Activated CD4-positive, alpha-beta T cell treated with anti-CD3 and anti-CD28 coated beads, Interleukin-10, Interleukin-2, amounts not matched to agents 100 ng/mL and 50 ng/mL, durations not matched to agents 16 hours and 8 hours (primary cell): ENCODE measurements around the gene TMEM183A.
"Not testable (repeated sequence)": the region's sequence is repeated elsewhere in the genome, so short reads cannot be mapped to it uniquely, and the experiment has no call there.

Source experiments
- DNase-seq: peaks from one replicate; pipeline ENCODE4 v3.0.0-alpha.2; 2020

The TMEM183A gene

GRCh38 chr1:202987922-202988583, 19.1 kb upstream of the TMEM183A start:
- DNase-seq = no peak

DNA sequence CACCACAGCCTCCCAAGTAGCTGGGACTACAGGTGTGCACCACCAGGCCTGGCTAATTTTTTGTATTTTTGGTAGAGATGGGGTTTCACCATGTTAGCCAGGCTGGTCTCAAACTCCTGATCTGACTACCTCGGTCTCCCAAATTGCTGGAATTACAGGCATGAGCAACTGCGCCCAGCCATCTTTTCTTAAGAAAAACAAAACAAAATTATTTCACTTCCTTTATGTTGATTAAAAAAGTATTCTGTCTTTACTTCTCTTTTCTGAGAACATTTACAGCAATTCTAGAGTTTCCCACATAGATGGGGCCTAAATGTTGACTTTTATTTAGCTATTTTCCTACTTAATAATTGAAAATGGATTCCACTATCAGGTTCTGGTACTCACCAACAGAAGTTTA, 17.3 kb upstream of the TMEM183A start:
- DNase-seq = no peak

DNA sequence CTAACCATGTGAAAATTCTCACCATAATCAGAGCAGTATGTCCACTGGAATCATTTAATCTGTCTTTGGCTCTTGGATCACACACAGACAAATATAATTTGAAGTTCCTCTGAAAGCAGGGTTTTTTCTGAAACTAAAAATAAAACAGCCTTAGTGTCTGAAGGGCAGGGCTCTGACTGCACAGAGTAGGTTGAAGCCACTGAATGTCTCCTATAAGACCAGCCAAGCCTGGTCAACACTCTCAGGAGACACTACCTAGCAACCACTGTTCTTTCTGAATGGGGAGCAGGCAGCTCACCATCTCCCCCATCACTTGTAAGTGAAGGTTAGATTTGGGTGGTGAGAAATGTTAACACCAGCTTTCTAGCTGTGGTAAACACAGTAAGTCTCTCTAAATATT, 16.1 kb upstream of the TMEM183A start:
- no peak for DNase-seq

GRCh38 chr1:202994756-202995155, 12.4 kb upstream of the TMEM183A start:
- no peak for DNase-seq

DNA sequence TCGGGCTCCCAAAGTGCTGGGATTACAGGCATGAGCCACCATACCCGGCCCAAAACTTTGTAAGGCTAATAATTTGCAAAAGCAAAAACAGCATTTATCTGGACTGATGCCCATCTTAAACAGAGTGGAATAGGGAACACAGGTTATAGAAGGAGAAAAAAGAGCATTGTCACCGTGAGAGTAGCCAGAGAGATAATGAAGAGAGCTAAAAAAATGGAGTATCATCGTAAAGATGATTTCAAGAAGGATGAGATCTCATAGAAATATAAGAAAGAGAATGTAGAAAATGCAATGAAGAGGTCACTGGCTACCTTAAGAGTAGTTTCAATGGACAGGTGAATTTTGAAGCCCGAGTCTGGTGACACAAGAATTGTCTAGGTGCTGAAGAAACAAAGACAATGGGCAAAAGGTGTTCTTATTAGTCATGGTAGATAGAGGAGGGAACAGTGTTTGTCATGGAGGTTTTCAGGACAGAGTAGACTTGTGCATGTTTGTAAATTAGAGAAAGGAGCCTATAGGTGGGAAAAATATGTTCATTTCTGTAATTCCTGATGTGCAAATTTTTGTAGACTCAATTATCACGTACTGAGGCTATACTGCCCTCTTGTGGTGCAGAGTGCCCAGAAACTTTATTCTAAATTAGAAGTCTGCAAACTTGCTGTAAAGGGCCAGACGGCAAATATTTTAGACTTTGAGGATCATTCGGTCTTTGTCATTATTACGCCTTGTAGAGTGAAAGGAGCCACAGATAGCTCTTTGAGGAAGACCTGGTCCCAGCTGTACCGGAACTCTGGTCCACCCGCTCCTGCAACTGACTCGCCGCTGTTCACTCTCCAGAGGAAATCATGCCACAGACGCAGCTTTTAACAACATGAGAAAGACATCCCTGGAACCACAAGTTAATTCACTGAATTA, 8.1 kb upstream of the TMEM183A start:
- peak; percentile 67 for DNase-seq

DNA sequence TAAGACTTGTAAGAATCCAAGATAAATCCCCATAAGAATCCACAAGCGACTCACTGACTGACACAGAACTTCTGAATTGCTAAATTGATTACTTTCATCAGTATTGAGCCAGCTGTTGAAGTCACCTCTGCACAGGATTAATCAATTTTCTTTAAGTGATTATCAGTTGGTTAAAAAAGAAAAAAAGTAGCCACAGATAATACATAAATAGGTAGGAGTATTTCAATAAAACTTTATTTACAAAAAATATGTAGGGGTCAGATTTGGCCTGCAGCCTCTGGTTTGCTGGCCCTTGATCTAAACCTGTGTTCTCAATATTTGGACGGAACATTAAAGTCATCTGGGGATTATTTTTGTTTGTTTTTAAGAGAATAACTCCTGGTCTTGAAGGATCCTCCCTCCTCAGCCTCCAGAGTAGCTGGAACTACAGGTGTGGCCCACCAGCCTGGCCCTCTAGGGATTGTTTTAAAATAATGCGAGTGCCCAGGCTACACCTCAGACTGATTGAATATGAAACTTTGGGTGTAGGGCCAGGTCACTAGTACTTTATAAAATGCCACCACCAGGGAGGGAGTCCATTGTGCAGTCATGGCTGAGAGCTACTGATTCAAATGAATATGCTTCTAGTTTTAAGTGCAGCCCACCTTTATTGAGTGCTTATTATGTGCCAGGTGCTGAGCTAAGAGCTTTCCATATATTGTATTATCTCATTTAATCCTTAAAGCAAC, 6.8 kb upstream of the TMEM183A start:
- DNase-seq = no peak

- no peak for DNase-seq
Observed at GRCh38 chr1:203001986-203002385, 5.2 kb upstream of the TMEM183A start.

DNA sequence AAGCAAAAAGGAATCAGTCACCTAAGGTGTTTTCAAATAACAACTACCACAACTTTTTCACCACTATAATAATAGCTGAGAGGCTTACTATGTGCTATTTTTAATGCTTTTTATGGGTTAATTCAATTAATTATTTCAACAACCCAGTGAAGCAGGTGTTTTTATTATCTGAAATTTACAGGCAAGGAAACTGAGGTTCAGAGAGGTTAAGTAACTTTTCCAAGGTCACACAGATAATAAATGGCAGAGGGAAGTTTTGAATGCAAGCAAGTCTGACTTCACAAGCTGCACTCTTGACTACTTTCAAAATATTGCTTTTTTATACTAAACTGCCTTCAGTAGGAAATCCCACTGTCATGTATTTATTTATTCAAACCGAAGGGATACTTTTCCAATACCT, 4.2 kb upstream of the TMEM183A start:
- DNase-seq = no peak

DNA sequence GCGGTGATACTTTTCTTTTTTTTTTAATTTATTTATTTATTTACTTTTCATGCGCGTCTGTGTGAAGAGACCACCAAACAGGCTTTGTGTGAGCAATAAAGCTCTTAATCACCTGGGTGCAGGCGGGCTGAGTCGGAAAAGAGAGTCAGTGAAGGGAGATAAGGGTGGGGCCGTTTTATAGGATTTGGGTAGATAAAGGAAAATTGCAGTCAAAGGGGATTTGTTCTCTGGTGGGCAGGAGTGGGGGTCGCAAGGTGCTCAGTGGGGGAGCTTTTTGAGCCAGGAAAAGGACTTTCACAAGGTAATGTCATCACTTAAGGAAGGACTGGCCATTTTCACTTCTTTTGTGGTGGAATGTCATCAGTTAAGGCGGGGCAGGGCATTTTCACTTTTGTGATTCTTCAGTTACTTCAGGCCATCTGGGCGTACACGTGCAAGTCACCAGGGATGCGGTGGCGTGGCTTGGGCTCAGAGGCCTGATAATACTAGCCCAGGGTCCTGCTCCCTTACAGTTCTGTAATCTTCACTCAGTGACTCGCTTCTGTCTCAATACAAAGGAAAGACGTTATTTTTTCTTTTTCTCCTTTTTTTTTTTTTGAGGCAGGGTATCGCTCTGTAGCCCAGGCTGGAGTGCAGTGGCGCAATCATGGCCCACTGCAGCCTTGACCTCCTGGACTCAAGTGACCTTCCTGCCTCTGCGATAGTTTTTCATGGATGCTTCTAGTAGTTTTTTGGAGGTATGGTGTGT, 1.6 kb upstream of the TMEM183A start:
- DNase-seq = not testable (repeated sequence)

DNA sequence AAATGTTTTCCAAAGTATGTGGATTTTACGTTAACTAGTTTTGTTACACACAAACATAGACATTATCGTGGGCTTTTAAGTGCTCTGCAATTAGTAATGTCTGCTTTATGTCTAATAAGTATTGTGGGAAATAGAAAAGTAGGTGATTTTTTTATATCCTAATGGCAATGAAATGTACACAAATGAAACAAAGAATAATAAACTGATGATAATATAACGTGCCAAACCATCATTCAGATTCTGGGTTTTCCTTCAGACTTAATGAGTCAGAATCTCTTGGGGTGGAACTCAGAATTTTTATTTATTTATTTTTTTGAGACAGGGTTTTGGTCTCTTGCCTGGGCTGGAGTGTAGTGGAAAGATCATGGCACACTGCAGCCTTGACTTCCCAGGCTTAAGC, 2.0 kb downstream of the TMEM183A start:
- DNase-seq = no peak

- no peak for DNase-seq
Observed at GRCh38 chr1:203011582-203011981, 4.4 kb downstream of the TMEM183A start.

GRCh38 chr1:203017061-203017460, 9.9 kb downstream of the TMEM183A start:
- DNase-seq = no peak

- no peak for DNase-seq
Observed at GRCh38 chr1:203017692-203018091, 10.5 kb downstream of the TMEM183A start.

DNA sequence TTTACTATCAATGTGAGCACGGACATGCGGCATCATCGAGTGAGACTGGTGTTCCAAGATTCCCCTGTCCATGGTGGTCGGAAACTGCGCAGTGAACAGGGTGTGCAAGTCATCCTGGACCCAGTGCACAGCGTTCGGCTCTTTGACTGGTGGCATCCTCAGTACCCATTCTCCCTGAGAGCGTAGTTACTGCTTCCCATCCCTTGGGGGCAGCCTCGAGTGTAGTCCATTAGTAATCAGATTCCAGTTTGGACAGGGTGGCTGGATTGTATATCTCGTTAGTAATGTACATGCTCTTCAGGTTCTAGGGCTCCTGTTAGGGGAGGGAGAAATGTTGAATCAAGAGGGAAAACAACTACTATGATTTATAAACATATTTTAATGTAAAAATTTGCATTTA, 15.7 kb downstream of the TMEM183A start:
- not testable (repeated sequence) for DNase-seq

GRCh38 chr1:203025686-203026030, 18.5 kb downstream of the TMEM183A start:
- no peak for DNase-seq

- DNase-seq = peak; percentile 91
Observed at GRCh38 chr1:203026031-203026665, 19.0 kb downstream of the TMEM183A start, which contains the start of gene PPFIA4. Gene PPFIA4 (plus strand): TSS chr1:203026491. CDS start chr1:203039009, 12,518 bp downstream.

- DNase-seq = no peak
Observed at GRCh38 chr1:203026666-203027663, 19.8 kb downstream of the TMEM183A start.

DNA sequence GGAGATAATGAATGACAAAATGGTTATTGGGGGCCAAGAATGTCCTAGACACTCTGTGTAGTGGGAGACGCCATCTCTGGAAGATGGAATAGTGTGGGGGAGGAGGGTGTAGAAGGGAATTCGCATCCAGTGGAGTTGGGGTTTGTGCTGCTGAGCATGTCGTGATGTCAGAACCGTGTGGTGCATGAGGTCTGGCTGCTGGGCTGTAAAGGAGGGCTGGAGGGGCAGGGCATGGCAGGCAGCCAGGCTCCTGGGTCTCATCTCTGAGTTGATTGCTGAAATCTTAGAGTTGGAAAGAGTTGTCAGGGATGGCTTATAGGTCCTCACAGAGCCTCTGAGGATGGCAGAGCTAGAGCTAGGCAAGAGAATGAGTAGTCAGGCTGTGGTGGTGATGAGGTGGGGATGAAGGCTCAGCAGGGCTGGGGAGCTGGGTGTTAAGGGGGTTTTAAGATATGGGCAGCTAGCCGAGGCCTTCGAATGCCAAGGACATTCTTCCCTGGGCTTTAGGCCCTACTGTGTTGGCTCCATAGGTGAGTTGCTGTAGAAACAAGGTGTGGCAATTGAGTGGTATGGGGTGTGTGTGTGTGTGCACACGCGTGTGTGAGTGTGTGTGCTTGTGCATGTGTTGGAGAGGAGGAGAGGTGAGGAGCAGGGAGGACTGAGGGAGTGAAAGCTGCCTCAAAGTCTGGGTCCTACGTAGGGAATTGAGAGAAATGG, 21.1 kb downstream of the TMEM183A start:
- DNase-seq = no peak

DNA sequence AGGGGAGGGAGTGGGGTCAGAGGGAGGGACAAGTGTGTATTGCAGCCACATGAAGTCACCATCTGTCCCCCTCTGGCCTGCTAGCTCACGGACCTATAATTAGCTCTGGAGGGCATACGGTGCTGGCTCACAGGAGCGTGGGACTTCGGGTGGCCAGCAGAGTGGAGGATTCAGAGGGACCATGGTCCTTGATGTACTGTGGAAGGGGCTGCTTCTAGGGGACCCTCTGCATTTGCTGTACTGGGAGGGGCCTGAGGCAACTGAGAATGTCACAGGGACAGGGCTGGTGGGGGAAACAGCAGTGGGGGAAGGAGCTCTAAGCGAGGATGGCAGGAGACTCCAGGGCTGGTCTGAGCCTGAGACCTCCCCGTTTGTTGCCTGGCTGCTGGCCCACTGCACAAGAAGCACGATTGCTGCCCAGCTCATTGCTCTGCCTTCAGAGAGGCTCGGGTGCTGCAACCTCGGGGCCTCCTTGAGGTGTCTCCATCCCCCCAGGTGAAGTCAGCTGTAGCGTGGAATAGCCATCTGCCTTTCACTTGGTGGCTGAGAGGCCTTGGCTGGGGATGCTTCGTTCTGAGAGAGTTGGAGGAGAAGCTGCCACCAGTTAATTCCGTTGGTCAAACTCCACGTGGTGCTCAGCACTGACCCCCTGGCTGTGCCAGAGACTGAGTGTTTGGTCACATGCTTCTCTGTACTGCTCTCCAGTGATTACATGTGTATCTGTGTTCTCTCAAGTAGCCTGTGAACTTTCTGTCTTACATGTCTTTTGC, 21.8 kb downstream of the TMEM183A start:
- no peak for DNase-seq

GRCh38 chr1:203031467-203031866, 24.3 kb downstream of the TMEM183A start:
- DNase-seq = no peak
